Esophagus muscularis mucosa (tissue), 4 donors: ENCODE measurements around the gene USP31.

Experiments
- EP300 ChIP-seq: sonication (generic); formaldehyde crosslinking; IDR thresholded peaks from one replicate; pipeline ENCODE4 v1.6.1; 2017; ENCODE audit warnings: antibody characterized with exemption
- POLR2A ChIP-seq: fragments of 450-650 bp; IDR thresholded peaks from one replicate; pipeline ENCODE4 v1.6.1; 2017; ENCODE audit warnings: antibody characterized with exemption, moderate library complexity, mild to moderate bottlenecking, low read depth
- POLR2AphosphoS5 ChIP-seq, 2 donors: sonication (generic); formaldehyde crosslinking; IDR thresholded peaks; one replicate each; pipeline ENCODE4 v1.6.1; 2017; ENCODE audit warnings: antibody characterized with exemption in 2 of 2
- TF ChIP-seq, protein P1 (sequence below), 3 experiments: fragments of 200-600 bp in 2 of 3; fragments of 450-650 bp in 1 of 3; sonication (generic) in 2 of 3; IDR thresholded peaks; one replicate each; pipeline ENCODE4 v1.5.1; 2017 to 2019; ENCODE audit warnings: antibody characterized with exemption in 3 of 3, mild to moderate bottlenecking in 2 of 3, moderate library complexity in 1 of 3

DNA sequence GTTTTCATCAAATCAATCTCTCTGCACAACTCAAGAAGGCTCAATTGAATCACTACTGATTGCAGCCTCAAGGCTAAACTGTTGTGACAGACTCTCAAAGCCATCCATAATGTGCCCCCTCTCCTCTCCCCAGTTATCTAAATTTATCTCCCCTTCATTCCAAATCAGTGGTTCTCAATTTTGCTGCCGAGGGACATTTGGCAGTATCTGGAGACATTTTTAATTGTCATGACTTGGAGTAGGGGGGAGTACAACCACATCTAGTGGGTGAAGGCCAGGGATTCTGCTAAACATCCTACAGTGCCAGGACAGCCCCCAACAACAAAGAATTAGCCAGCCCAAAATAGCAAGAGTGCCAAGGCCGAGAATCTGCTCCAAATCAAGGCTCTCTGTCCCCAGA lies 9.1 kb downstream of the USP31 start:
- TF ChIP-seq, protein P1, sequence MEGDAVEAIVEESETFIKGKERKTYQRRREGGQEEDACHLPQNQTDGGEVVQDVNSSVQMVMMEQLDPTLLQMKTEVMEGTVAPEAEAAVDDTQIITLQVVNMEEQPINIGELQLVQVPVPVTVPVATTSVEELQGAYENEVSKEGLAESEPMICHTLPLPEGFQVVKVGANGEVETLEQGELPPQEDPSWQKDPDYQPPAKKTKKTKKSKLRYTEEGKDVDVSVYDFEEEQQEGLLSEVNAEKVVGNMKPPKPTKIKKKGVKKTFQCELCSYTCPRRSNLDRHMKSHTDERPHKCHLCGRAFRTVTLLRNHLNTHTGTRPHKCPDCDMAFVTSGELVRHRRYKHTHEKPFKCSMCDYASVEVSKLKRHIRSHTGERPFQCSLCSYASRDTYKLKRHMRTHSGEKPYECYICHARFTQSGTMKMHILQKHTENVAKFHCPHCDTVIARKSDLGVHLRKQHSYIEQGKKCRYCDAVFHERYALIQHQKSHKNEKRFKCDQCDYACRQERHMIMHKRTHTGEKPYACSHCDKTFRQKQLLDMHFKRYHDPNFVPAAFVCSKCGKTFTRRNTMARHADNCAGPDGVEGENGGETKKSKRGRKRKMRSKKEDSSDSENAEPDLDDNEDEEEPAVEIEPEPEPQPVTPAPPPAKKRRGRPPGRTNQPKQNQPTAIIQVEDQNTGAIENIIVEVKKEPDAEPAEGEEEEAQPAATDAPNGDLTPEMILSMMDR (IDR thresholded peaks at IDR 0.05): no peak
- TF ChIP-seq POLR2A (no peak), EP300 (no peak), POLR2AphosphoS5 (IDR thresholded peaks at IDR 0.05) (no peak)
